GDM1 (cell line): ENCODE results near the gene CAMK1D.

Source experiments
- DNase-seq: peaks from one replicate; lab custom pipeline; 2025; lab: John Stamatoyannopoulos, UW

Gene CAMK1D

GRCh38 chr10:12768156-12769100 lies 419.1 kb downstream of the CAMK1D start:
- no peak for DNase-seq

- DNase-seq: no peak
Measured at GRCh38 chr10:12769323-12770044, 420.1 kb downstream of the CAMK1D start.

GRCh38 chr10:12771981-12772760 lies 422.8 kb downstream of the CAMK1D start:
- no peak for DNase-seq

GRCh38 chr10:12772797-12773587 lies 423.6 kb downstream of the CAMK1D start:
- DNase-seq: no peak

GRCh38 chr10:12774204-12774894 lies 425.0 kb downstream of the CAMK1D start:
- no peak for DNase-seq

- no peak for DNase-seq
Measured at GRCh38 chr10:12777840-12778585, 428.7 kb downstream of the CAMK1D start.

GRCh38 chr10:12780634-12781601 lies 431.6 kb downstream of the CAMK1D start:
- DNase-seq: no peak

- no peak for DNase-seq
Measured at GRCh38 chr10:12781976-12782375, 432.6 kb downstream of the CAMK1D start.

- DNase-seq: no peak
Measured at GRCh38 chr10:12782537-12782936, 433.2 kb downstream of the CAMK1D start.

- no peak for DNase-seq
Measured at GRCh38 chr10:12783293-12783692, 433.9 kb downstream of the CAMK1D start.

- DNase-seq: no peak
Measured at GRCh38 chr10:12784646-12785045, 435.3 kb downstream of the CAMK1D start.

- no peak for DNase-seq
Measured at GRCh38 chr10:12785415-12785831, 436.1 kb downstream of the CAMK1D start.

GRCh38 chr10:12787297-12787696 lies 437.9 kb downstream of the CAMK1D start:
- no peak for DNase-seq

GRCh38 chr10:12788277-12788676 lies 438.9 kb downstream of the CAMK1D start:
- DNase-seq: no peak

- no peak for DNase-seq
Measured at GRCh38 chr10:12790270-12790669, 440.9 kb downstream of the CAMK1D start.

GRCh38 chr10:12791728-12792127 lies 442.4 kb downstream of the CAMK1D start:
- no peak for DNase-seq

- no peak for DNase-seq
Measured at GRCh38 chr10:12792889-12793556, 443.7 kb downstream of the CAMK1D start.
